ENCODE measurements around the gene PILRA.
A peak's percentile ranks its signal among the peaks of the same experiment; 100 is the strongest.

Gene PILRA

GRCh38 chr7:100413346-100413745, 40.1 kb downstream of the PILRA start:
- DNase-seq (ENCODE audit: low read depth): no peak

GRCh38 chr7:100413889-100414288, 40.6 kb downstream of the PILRA start:
- no peak for DNase-seq (ENCODE audit: low read depth)

GRCh38 chr7:100415448-100415847, 42.2 kb downstream of the PILRA start:
- DNase-seq (ENCODE audit: low read depth): no peak

DNA sequence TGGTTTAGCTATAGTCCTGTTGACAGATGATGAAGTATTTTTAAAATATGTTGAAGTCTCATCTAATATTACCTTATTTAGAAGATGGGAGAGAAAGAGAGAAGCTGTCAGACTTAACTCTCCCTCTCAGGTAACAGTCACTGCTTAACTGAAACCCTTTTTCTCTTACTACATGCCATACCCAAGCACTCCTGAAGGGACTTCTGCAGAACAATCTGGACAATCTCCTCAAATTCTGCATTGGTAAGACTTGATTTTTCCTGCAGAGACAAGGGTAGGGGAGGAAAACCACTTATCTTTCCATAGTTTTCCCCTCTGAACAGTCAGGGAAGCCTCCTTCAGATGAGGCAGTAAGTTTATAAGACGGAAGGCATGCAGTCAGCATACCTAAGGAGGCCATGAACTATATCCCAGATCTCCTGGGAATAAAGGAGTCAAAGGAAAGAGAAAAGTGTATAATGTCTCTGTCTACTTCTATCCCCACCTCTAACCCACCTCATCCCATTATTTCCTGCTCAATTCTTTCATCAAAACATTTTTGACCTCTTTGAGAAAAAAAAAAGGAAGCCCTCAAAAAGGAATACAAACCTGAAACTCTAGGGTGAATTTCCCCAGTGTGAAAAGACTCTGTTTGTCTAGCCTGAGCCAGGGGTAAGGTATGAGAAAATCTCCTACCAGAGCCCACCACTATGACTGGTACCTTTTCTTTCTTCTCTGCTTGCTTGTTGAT, 45.8 kb downstream of the PILRA start:
- DNase-seq (ENCODE audit: low read depth): no peak

DNA sequence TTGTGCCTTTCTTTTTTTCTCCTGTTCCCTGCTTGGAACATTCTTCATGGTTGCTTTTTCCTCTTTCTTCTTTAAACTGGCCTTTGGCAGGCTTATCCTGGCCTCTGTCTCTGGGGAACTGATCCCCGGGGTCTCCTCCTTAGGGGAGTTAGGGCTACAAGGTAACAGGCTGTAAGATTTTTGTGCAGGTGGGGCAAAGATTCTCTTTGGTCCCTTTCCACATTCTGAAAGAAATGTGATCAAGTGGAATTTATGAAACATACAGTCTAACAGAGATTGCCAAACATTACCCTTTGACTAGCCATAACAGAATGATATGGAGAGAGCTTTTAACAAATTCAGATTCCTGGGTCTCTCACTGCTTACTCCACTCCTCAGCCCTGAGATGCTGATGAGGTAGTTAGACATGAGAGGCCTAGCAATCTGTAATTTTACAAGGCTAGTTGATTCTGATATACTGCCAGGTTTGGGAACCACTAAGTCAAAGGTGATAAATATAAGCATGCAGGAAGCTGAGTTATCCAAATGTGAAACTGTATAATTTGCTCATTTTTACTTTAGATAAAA, 46.5 kb downstream of the PILRA start:
- no peak for DNase-seq (ENCODE audit: low read depth)

GRCh38 chr7:100423315-100423714, 50.0 kb downstream of the PILRA start:
- no peak for DNase-seq (ENCODE audit: low read depth)

GRCh38 chr7:100425347-100425746, 52.1 kb downstream of the PILRA start:
- DNase-seq (ENCODE audit: low read depth): no peak

DNA sequence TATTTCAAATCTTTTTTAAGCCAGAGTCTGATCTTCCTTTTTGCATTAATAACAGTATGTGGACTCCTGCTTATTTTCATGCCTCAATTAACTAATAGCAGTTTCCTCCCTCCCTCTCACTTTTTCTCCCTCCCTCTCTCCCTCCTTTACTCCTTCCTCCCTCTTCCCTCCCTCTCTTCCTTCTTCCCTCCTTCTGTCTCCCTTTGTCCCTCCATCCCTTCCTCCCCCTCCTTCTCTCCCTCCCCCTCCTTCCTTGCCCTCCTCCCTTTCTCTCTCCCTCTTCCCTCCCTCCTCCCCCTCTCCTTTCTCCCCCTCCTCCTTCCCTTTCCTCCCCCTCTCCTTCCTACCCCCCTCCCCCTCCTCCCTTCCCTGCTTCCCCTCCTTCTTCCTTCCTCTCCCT, 53.2 kb downstream of the PILRA start:
- no peak for DNase-seq (ENCODE audit: low read depth)

- no peak for DNase-seq (ENCODE audit: low read depth)
These were observed 54.5 kb downstream of the PILRA start for GRCh38 chr7:100427762-100428198.

DNA sequence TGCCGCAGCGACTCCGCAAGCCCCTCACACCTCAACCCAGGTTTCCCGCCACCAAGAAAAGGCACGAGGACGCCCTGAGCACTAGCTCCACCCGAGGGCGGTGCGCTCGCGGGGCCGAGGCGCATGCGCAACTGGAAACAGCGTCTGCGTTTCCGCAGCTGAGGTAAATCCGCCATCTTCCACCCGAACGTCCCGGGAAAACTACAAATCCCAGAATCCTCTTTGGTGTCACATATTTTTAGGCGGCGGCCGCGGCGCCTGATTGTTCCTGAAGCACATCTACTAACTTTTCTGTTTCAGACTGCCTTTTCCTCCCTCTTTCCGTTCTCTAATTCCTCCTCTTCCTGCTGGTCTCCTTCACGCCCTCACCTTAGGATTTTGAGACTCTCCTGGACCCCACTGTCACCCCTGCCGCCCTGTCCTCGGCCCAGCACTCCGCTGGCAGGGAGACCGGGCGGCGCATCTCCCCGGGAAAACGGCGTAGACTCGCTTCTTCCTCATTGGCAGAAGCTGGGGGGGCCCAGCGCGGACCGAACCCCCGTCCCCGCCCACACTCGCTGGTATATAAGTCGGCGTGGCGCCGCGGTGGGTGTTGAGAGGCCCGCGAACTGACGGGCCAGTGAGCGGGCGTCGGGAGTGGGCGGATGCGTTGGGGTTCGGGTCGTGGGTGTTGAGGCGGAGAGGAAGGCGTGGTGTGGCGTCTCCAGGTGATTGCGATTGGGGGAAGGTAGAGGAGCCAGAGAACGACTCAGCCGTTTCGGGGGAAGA, 55.1 kb downstream of the PILRA start, which contains the start of gene ZCWPW1:
ZCWPW1 (minus strand) TSS at position 505 of the 768 bp plus-strand sequence. CDS start 8,054 bp downstream, outside the sequence.
- peak; percentile 93 for DNase-seq (ENCODE audit: low read depth)

DNA sequence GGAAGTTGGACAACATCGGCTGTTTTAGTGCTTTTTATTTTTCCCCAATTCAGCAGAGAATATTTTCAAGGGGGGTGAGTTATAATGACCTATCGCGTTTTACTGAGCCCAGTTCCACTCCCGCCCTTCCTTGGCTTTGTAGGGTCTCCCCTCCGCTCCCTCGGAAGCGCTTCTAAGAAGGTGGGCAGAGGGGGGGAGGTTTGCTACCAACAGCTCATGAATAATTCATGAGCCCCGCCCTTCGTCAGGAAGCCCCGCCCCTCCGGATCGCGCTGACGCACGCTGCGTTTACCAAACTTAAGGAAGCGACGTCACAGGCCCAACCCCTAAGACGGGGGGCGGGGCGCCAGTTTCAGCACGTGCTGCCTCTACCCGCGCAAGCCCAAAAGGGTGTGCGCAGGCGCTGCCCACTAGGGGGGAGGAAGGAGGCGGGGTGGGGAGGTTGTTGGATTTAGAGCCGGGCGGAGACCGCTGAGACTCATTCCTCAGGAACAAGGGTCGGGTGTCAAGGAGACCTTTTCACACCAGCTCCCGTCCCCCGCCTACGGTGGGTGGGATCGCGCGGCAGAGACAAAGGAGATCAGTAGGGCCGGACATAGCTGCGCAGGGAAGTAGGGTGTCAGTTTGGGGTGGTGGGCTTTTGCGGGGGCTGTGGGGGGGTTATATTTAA, 55.8 kb downstream of the PILRA start:
- DNase-seq (ENCODE audit: low read depth): peak; percentile 100

- peak; percentile 88 for DNase-seq (ENCODE audit: low read depth)
These were observed 56.6 kb downstream of the PILRA start, which contains the start of gene MEPCE for GRCh38 chr7:100429637-100430492. Gene MEPCE, plus strand, starts transcription at chr7:100429831. Its CDS starts 188 bp downstream, at chr7:100430019.

DNA sequence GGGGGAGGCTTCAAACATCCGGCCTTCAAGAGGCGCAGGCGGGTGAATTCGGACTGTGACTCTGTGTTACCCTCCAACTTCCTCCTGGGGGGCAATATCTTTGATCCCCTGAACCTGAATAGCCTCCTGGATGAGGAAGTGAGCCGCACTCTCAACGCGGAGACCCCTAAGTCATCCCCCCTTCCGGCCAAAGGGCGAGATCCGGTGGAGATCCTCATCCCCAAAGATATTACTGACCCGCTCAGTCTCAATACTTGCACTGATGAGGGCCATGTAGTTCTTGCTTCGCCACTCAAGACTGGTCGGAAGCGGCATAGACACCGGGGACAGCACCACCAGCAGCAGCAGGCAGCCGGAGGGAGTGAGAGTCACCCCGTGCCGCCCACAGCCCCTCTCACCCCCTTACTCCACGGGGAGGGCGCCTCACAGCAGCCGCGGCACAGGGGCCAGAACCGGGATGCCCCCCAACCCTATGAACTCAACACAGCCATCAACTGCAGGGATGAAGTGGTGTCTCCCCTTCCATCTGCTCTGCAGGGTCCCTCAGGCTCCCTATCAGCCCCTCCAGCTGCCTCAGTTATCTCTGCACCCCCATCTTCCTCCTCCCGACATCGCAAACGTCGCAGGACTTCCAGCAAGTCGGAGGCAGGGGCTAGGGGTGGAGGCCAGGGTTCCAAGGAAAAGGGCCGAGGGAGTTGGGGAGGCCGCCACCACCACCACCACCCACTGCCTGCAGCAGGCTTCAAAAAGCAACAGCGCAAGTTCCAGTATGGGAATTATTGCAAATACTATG, 57.4 kb downstream of the PILRA start:
- no peak for DNase-seq (ENCODE audit: low read depth)

GRCh38 chr7:100431286-100431735, 58.0 kb downstream of the PILRA start:
- no peak for DNase-seq (ENCODE audit: low read depth)

- no peak for DNase-seq (ENCODE audit: low read depth)
These were observed 58.8 kb downstream of the PILRA start for GRCh38 chr7:100432053-100432452.

DNA sequence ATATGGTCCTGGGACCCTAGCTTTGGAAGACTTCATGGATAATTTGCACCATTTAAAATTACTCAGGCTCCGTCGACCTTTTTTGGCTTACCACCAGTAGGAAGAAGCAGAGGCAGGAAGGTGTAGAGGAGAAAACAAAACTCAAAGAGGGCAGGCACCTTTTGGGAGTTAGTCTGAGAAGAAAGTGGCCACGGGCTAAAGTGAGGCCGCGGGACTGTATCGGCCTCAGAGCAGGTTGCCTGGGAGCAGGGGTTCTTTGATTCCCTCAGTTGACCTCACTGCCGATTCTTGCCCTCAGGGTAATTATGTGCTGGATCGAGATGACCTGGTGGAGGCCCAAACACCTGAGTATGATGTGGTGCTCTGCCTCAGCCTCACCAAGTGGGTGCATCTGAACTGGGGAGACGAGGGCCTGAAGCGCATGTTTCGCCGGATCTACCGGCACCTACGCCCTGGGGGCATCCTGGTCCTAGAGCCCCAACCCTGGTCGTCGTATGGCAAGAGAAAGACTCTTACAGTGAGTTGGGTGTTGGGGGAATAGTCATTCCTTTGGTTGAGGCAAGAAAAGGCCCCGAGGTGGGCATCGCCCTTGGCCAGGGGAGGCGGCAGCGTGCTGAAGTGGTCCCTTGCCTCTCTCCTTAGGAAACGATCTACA, 59.5 kb downstream of the PILRA start:
- no peak for DNase-seq (ENCODE audit: low read depth)

DNA sequence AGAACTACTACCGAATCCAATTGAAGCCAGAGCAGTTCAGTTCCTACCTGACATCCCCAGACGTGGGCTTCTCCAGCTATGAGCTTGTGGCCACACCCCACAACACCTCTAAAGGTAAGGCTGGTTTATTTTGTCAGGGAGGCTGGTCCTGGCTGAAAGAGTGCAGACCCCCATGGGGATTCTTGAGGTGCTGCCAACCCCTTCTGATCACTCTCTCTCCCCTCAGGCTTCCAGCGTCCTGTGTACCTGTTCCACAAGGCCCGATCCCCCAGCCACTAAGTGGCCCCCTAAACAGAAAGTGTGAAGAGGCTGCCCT, 59.9 kb downstream of the PILRA start:
- no peak for DNase-seq (ENCODE audit: low read depth)

DNA sequence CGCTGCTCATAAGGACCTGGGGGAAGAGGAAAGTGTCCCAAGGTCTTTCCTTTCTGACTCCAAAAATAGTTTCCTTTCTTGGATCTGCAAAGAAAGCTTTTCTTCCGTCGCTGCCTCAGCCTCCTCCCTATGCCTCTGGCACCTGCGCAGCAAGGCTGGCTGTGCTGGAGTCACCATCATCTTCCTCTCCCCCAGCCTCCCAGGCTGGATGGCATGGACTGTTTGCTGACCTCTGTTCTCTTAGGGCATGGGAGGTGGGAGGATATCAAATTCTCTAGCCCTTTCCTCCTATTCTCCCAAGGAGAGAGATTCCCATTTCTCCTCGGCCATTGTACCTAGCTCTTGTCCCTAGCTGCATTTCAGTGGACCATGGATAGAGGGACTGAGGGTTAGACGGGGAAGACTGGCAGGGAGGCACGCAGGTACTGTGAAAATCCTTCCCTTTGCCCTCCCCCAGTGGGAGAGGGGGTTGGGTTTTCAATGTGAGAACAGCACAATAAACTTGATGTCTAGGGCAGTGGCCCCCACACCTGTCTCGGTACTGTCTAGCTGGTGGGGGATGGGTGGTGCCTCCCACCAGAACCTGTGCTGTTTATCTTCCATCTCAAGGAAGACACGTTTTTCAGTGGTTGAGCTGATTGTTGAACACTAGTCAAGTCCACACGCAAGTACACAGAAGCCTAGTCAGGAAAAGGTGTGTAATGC, 60.5 kb downstream of the PILRA start:
- no peak for DNase-seq (ENCODE audit: low read depth)
